Measurements from ENCODE around the gene OCIAD1.
"Not testable (repeated sequence)": the region's sequence is repeated elsewhere in the genome, so short reads cannot be mapped to it uniquely, and the experiment has no call there.

Gene OCIAD1

DNA sequence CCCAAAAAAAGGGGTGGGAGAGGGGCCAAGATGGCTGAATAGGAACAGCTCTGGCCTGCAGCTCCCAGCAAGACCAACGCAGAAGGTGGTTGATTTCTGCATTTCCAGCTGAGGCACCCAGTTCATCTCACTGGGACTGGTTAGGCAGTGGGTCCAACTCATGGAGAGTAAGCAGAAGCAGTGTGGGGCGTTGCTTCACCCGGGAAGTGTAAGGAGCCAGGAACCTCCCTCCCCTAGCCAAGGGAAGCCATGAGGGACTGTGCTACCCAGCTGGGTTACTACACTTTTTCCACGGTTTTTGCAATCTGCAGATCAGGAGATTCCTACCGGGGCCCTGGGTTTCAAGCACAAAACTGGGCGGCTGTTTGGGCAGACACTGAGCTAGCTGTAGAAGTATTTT, 13.9 kb upstream of the OCIAD1 start:
- Histone ChIP-seq H3K27me3 (replicated peaks in 2 of 5; ENCODE audit: control insufficient read depth in 4 of 5, insufficient read depth in 5 of 5, low read length in 4 of 5) (peaks cover 0 to 1% (median 0%) of the 10 kb centered on the region in 5 experiments), H3K9me3 (ENCODE audit: control extremely low read depth in 1 of 5, control insufficient read depth in 4 of 5, insufficient read depth in 2 of 5, low read depth in 1 of 5, low read length in 4 of 5) (no peaks in the 10 kb centered on the region), H3K4me1 (ENCODE audit: control extremely low read depth in 1 of 4, control insufficient read depth in 4 of 4, insufficient read depth in 4 of 4, low read length in 3 of 4) (peaks cover 0 to 10% (median 7%) of the 10 kb centered on the region in 4 experiments), H3K27ac (ENCODE audit: insufficient read depth in 1 of 2, low read depth in 1 of 2, low read length in 2 of 2, poor library complexity in 1 of 2, severe bottlenecking in 2 of 2) (no peak overlapping the region), H3K4me3 (ENCODE audit: control insufficient read depth in 1 of 7, extremely low read depth in 1 of 7, insufficient read depth in 4 of 7, low read depth in 2 of 7, low read length in 6 of 7) (no peak overlapping the region), H3K36me3 (ENCODE audit: control insufficient read depth in 4 of 4, insufficient read depth in 4 of 4, low read length in 3 of 4) (no peaks in the 10 kb centered on the region)
- CTCF ChIA-PET, result no interaction called here
- POLR2A ChIA-PET, result no interaction called here
- WGBS (ENCODE audit: insufficient coverage), result 98% methylated on average over 6 of the region's 6 CpGs
- DNase-seq, result no peak

GRCh38 chr4:48821431-48821830, 9.5 kb upstream of the OCIAD1 start:
- CTCF ChIA-PET; H3K4me3 ChIP-seq (ENCODE audit: control insufficient read depth in 1 of 7, extremely low read depth in 1 of 7, insufficient read depth in 4 of 7, low read depth in 2 of 7, low read length in 6 of 7); H3K36me3 ChIP-seq (ENCODE audit: control insufficient read depth in 4 of 4, insufficient read depth in 4 of 4, low read length in 3 of 4); H3K27me3 ChIP-seq (replicated peaks in 2 of 5; ENCODE audit: control insufficient read depth in 4 of 5, insufficient read depth in 5 of 5, low read length in 4 of 5); H3K27ac ChIP-seq (ENCODE audit: insufficient read depth in 1 of 2, low read depth in 1 of 2, low read length in 2 of 2, poor library complexity in 1 of 2, severe bottlenecking in 2 of 2); H3K9me3 ChIP-seq (ENCODE audit: control extremely low read depth in 1 of 5, control insufficient read depth in 4 of 5, insufficient read depth in 2 of 5, low read depth in 1 of 5, low read length in 4 of 5); H3K4me1 ChIP-seq (ENCODE audit: control extremely low read depth in 1 of 4, control insufficient read depth in 4 of 4, insufficient read depth in 4 of 4, low read length in 3 of 4): not testable (repeated sequence)
- WGBS (ENCODE audit: insufficient coverage), result no CpG with 5 or more reads among the region's 2 CpGs
- peak in 2 of 3 donors; percentile 36 to 59 for DNase-seq
- POLR2A ChIA-PET, result interaction anchor here (0.6 kb wide), 1 partner anchor 121 kb away, joined by 3 read pairs; no protein-coding TSS in a partner anchor

GRCh38 chr4:48827622-48828021, 3.3 kb upstream of the OCIAD1 start:
- 95% methylated on average over 3 of the region's 5 CpGs for WGBS (ENCODE audit: insufficient coverage)
- H3K4me3 ChIP-seq (ENCODE audit: control insufficient read depth in 1 of 7, extremely low read depth in 1 of 7, insufficient read depth in 4 of 7, low read depth in 2 of 7, low read length in 6 of 7), result no peak overlapping the region
- CTCF ChIA-PET, result interaction anchor here (0.5 to 0.6 kb wide), 2 partner anchors 16 to 316 kb away, joined by 3 read pairs; no protein-coding TSS in a partner anchor
- POLR2A ChIA-PET, result no interaction called here
- no peaks in the 10 kb centered on the region for H3K9me3 ChIP-seq (ENCODE audit: control extremely low read depth in 1 of 5, control insufficient read depth in 4 of 5, insufficient read depth in 2 of 5, low read depth in 1 of 5, low read length in 4 of 5)
- H3K27me3 ChIP-seq (replicated peaks in 2 of 5; ENCODE audit: control insufficient read depth in 4 of 5, insufficient read depth in 5 of 5, low read length in 4 of 5), result no peaks in the 10 kb centered on the region
- H3K4me1 ChIP-seq (ENCODE audit: control extremely low read depth in 1 of 4, control insufficient read depth in 4 of 4, insufficient read depth in 4 of 4, low read length in 3 of 4), result peaks cover 7 to 14% (median 10%) of the 10 kb centered on the region in 4 experiments
- DNase-seq, result no peak
- no peaks in the 10 kb centered on the region for H3K36me3 ChIP-seq (ENCODE audit: control insufficient read depth in 4 of 4, insufficient read depth in 4 of 4, low read length in 3 of 4)
- H3K27ac ChIP-seq (ENCODE audit: insufficient read depth in 1 of 2, low read depth in 1 of 2, low read length in 2 of 2, poor library complexity in 1 of 2, severe bottlenecking in 2 of 2), result no peak overlapping the region

DNA sequence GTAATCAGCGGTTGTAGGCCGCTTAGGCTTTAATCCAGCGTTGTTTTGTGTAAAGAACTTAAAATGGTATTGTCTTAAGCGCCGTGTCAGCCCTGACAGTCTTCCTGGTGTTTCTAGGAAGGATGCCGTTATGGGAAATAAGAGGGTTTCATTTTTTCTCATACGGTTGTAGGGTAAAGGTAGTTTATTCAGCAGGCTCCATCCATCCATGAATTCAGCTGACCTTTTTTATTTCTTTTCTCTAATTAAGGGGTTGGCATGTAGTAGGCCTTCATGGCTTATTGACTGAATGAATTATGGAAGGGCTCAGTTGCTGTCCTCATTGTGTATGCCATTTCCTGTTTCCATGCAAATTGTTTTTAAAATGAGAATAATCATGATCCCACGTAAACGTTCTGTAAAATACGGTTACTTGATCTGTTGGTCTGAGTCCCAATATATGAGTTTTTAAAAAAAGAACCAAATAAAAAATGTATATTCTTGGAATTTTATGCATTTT, 693 bp downstream of the OCIAD1 start:
- H3K36me3 ChIP-seq (ENCODE audit: control insufficient read depth in 4 of 4, insufficient read depth in 4 of 4, low read length in 3 of 4), result peaks cover 7 to 30% (median 20%) of the 10 kb centered on the region in 4 experiments
- ChIA-PET POLR2A (interaction anchor here (0.7 to 1.2 kb wide), 3 partner anchors 15 to 201 kb away, joined by 3 to 8 read pairs (median 3); partner anchors contain the start of gene FRYL), CTCF (interaction anchor here (0.8 kb wide), 1 partner anchor 52 kb away, joined by 3 read pairs; no protein-coding TSS in a partner anchor)
- peaks cover 7 to 15% (median 11%) of the 10 kb centered on the region in 4 experiments for H3K4me1 ChIP-seq (ENCODE audit: control extremely low read depth in 1 of 4, control insufficient read depth in 4 of 4, insufficient read depth in 4 of 4, low read length in 3 of 4)
- peak in 1 of 3 donors; percentile 9 for DNase-seq
- WGBS (ENCODE audit: insufficient coverage), result 0% methylated on average over 7 of the region's 10 CpGs
- H3K9me3 ChIP-seq (ENCODE audit: control extremely low read depth in 1 of 5, control insufficient read depth in 4 of 5, insufficient read depth in 2 of 5, low read depth in 1 of 5, low read length in 4 of 5), result no peaks in the 10 kb centered on the region
- H3K4me3 ChIP-seq (ENCODE audit: control insufficient read depth in 1 of 7, extremely low read depth in 1 of 7, insufficient read depth in 4 of 7, low read depth in 2 of 7, low read length in 6 of 7), result peak overlapping the region; percentile 77 to 99 (median 98)
- H3K27ac ChIP-seq (ENCODE audit: insufficient read depth in 1 of 2, low read depth in 1 of 2, low read length in 2 of 2, poor library complexity in 1 of 2, severe bottlenecking in 2 of 2), result peak overlapping the region; percentile 98 to 99
- no peaks in the 10 kb centered on the region for H3K27me3 ChIP-seq (replicated peaks in 2 of 5; ENCODE audit: control insufficient read depth in 4 of 5, insufficient read depth in 5 of 5, low read length in 4 of 5)

GRCh38 chr4:48832571-48832970, 1.7 kb downstream of the OCIAD1 start:
- H3K27ac ChIP-seq (ENCODE audit: insufficient read depth in 1 of 2, low read depth in 1 of 2, low read length in 2 of 2, poor library complexity in 1 of 2, severe bottlenecking in 2 of 2), result peak overlapping the region in 1 of 2 experiments; percentile 99
- no peaks in the 10 kb centered on the region for H3K9me3 ChIP-seq (ENCODE audit: control extremely low read depth in 1 of 5, control insufficient read depth in 4 of 5, insufficient read depth in 2 of 5, low read depth in 1 of 5, low read length in 4 of 5)
- POLR2A ChIA-PET, result interaction anchor here (0.6 to 1.2 kb wide), 3 partner anchors 52 to 202 kb away, joined by 3 to 8 read pairs (median 5); partner anchors contain the start of gene FRYL
- no peak for DNase-seq
- H3K4me3 ChIP-seq (ENCODE audit: control insufficient read depth in 1 of 7, extremely low read depth in 1 of 7, insufficient read depth in 4 of 7, low read depth in 2 of 7, low read length in 6 of 7), result peak overlapping the region in 3 of 7 experiments; percentile 77 to 98 (median 85)
- peaks cover 7 to 33% (median 23%) of the 10 kb centered on the region in 4 experiments for H3K36me3 ChIP-seq (ENCODE audit: control insufficient read depth in 4 of 4, insufficient read depth in 4 of 4, low read length in 3 of 4)
- peaks cover 7 to 15% (median 11%) of the 10 kb centered on the region in 4 experiments for H3K4me1 ChIP-seq (ENCODE audit: control extremely low read depth in 1 of 4, control insufficient read depth in 4 of 4, insufficient read depth in 4 of 4, low read length in 3 of 4)
- no peaks in the 10 kb centered on the region for H3K27me3 ChIP-seq (replicated peaks in 2 of 5; ENCODE audit: control insufficient read depth in 4 of 5, insufficient read depth in 5 of 5, low read length in 4 of 5)
- WGBS (ENCODE audit: insufficient coverage), result 100% methylated on average over 1 of the region's 5 CpGs
- CTCF ChIA-PET, result no interaction called here

DNA sequence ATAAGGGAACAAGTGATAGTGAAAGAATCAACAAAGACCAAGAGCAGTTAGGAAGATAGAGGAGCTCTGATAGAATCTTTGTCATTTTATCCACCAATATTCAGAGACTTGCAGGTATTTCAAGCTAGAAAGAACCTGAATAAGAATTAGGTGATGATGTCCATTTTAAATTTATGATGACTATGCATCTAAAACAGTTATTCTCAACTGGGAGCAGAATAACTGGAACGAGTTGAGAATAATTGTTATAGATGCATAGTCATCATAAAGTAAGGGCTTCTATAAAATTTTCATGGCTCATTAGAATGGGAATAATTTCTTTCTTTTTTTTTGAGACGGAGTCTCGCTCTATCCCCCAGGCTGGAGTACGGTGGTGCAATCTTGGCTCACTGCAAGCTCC, 5.8 kb downstream of the OCIAD1 start:
- Histone ChIP-seq H3K4me1 (ENCODE audit: control extremely low read depth in 1 of 4, control insufficient read depth in 4 of 4, insufficient read depth in 4 of 4, low read length in 3 of 4) (peaks cover 3 to 9% (median 7%) of the 10 kb centered on the region in 4 experiments), H3K36me3 (ENCODE audit: control insufficient read depth in 4 of 4, insufficient read depth in 4 of 4, low read length in 3 of 4) (peaks cover 21 to 66% (median 44%) of the 10 kb centered on the region in 4 experiments), H3K27me3 (replicated peaks in 2 of 5; ENCODE audit: control insufficient read depth in 4 of 5, insufficient read depth in 5 of 5, low read length in 4 of 5) (no peaks in the 10 kb centered on the region), H3K27ac (ENCODE audit: insufficient read depth in 1 of 2, low read depth in 1 of 2, low read length in 2 of 2, poor library complexity in 1 of 2, severe bottlenecking in 2 of 2) (no peak overlapping the region), H3K4me3 (ENCODE audit: control insufficient read depth in 1 of 7, extremely low read depth in 1 of 7, insufficient read depth in 4 of 7, low read depth in 2 of 7, low read length in 6 of 7) (no peak overlapping the region), H3K9me3 (ENCODE audit: control extremely low read depth in 1 of 5, control insufficient read depth in 4 of 5, insufficient read depth in 2 of 5, low read depth in 1 of 5, low read length in 4 of 5) (no peaks in the 10 kb centered on the region)
- POLR2A ChIA-PET, result no interaction called here
- no CpG with 5 or more reads among the region's 4 CpGs for WGBS (ENCODE audit: insufficient coverage)
- DNase-seq, result no peak
- CTCF ChIA-PET, result no interaction called here

- no peak overlapping the region for H3K27ac ChIP-seq (ENCODE audit: insufficient read depth in 1 of 2, low read depth in 1 of 2, low read length in 2 of 2, poor library complexity in 1 of 2, severe bottlenecking in 2 of 2)
- H3K27me3 ChIP-seq (replicated peaks in 2 of 5; ENCODE audit: control insufficient read depth in 4 of 5, insufficient read depth in 5 of 5, low read length in 4 of 5), result no peaks in the 10 kb centered on the region
- peaks cover 19 to 72% (median 53%) of the 10 kb centered on the region in 4 experiments for H3K36me3 ChIP-seq (ENCODE audit: control insufficient read depth in 4 of 4, insufficient read depth in 4 of 4, low read length in 3 of 4)
- no peak overlapping the region for H3K4me3 ChIP-seq (ENCODE audit: control insufficient read depth in 1 of 7, extremely low read depth in 1 of 7, insufficient read depth in 4 of 7, low read depth in 2 of 7, low read length in 6 of 7)
- CTCF ChIA-PET, result interaction anchor here (1.2 kb wide), 1 partner anchor 60 kb away, joined by 3 read pairs; no protein-coding TSS in a partner anchor
- POLR2A ChIA-PET, result interaction anchor here (0.9 to 1.0 kb wide), 2 partner anchors 12 to 16 kb away, joined by 3 to 4 read pairs; no protein-coding TSS in a partner anchor
- 100% methylated on average over 8 of the region's 9 CpGs for WGBS (ENCODE audit: insufficient coverage)
- no peak for DNase-seq
- H3K9me3 ChIP-seq (ENCODE audit: control extremely low read depth in 1 of 5, control insufficient read depth in 4 of 5, insufficient read depth in 2 of 5, low read depth in 1 of 5, low read length in 4 of 5), result no peaks in the 10 kb centered on the region
- no peaks in the 10 kb centered on the region for H3K4me1 ChIP-seq (ENCODE audit: control extremely low read depth in 1 of 4, control insufficient read depth in 4 of 4, insufficient read depth in 4 of 4, low read length in 3 of 4)
Observed at GRCh38 chr4:48841045-48841827, 10.3 kb downstream of the OCIAD1 start.
